ENCODE measurements around the gene MPZ.
"Not testable (repeated sequence)": the region's sequence is repeated elsewhere in the genome, so short reads cannot be mapped to it uniquely, and the experiment has no call there.

MPZ gene

GRCh38 chr1:161258439-161259344 is 51.1 kb downstream of the MPZ start, which contains the start of gene PCP4L1:
PCP4L1 (plus strand) TSS chr1:161258745; CDS start chr1:161258975, 230 bp downstream.
- H3K27ac ChIP-seq: no peak within 1 kb of the TSS
- peak; percentile 14 for DNase-seq (ENCODE audit: low read depth, low spot score)

- DNase-seq (ENCODE audit: low read depth, low spot score); H3K27ac ChIP-seq: not testable (repeated sequence)
These were observed 52.7 kb downstream of the MPZ start for GRCh38 chr1:161257109-161257508.

GRCh38 chr1:161255955-161256520 is 53.7 kb downstream of the MPZ start:
- not testable (repeated sequence) for H3K27ac ChIP-seq; DNase-seq (ENCODE audit: low read depth, low spot score)

- not testable (repeated sequence) for H3K27ac ChIP-seq; DNase-seq (ENCODE audit: low read depth, low spot score)
These were observed 54.5 kb downstream of the MPZ start for GRCh38 chr1:161255302-161255701.

Measured in epithelial cell of prostate (primary cell).